Transverse colon (tissue), 4 donors: ENCODE measurements around the gene RNF212. TPM values are rescaled to one million over a fixed set of nuclear protein-coding genes. Genes with fewer than 3 reads are reported as not detected.

Experiments used
- DNase-seq: peaks from one replicate; pipeline ENCODE4 v3.0.0-alpha.2; 2019
- H3K27ac ChIP-seq, 4 donors: fragments of 200-600 bp; sonication (generic); 2 replicates each; pipeline ENCODE4 v1.5.1; 2016 to 2018; ENCODE audit warnings: inconsistent platforms in 4 of 4
- H3K27me3 ChIP-seq: fragments of 200-600 bp; sonication (generic); 2 replicates; pipeline ENCODE4 v1.5.1; 2017; ENCODE audit warnings: inconsistent platforms
- H3K36me3 ChIP-seq, 4 donors: fragments of 200-600 bp; sonication (generic); 2 replicates each; pipeline ENCODE4 v1.5.1; 2017 to 2019; ENCODE audit warnings: inconsistent platforms in 4 of 4
- H3K4me1 ChIP-seq, 4 donors: fragments of 200-600 bp; sonication (generic); 2 replicates each; pipeline ENCODE4 v1.5.1; 2017 to 2020; ENCODE audit warnings: inconsistent platforms in 4 of 4
- H3K4me3 ChIP-seq, 4 donors: fragments of 200-600 bp; sonication (generic); 1 replicate in 1 of 4; 2 replicates in 3 of 4; pipeline versions ENCODE4 v1.5.1 to v1.6.1; 2017 to 2019; ENCODE audit warnings: inconsistent platforms in 4 of 4
- H3K9me3 ChIP-seq, 2 donors: fragments of 200-600 bp; sonication (generic); 2 replicates each; pipeline ENCODE4 v1.5.1; 2017 to 2019; ENCODE audit warnings: inconsistent platforms in 2 of 2
- EP300 ChIP-seq: sonication (generic); formaldehyde crosslinking; IDR thresholded peaks from one replicate; pipeline ENCODE4 v1.6.1; 2017; ENCODE audit warnings: antibody characterized with exemption, low read depth
- POLR2A ChIP-seq: fragments of 450-650 bp; IDR thresholded peaks from one replicate; pipeline ENCODE4 v1.6.1; 2016; ENCODE audit warnings: antibody characterized with exemption, mild to moderate bottlenecking, moderate library complexity
- POLR2AphosphoS5 ChIP-seq, 3 donors: sonication (generic); formaldehyde crosslinking; IDR thresholded peaks; one replicate each; pipeline ENCODE4 v1.6.1; 2016; ENCODE audit warnings: antibody characterized with exemption in 3 of 3
- WGBS, 2 donors: methylation state at CpG; one replicate each; pipeline ENCODE4 v1.1.5; 2018; ENCODE audit warnings: low coverage in 1 of 2; 5-methylcytosine and 5-hydroxymethylcytosine counted together
- in situ Hi-C, 4 donors: fragments of 200-750 bp; cut with MboI; loops; one replicate each; pipeline versions ENCODE4 v1.15.0 to v1.15.1; 2017; ENCODE audit warnings: low sequenced_read_pairs in 3 of 4, low pct_ligation_motif_present in 1 of 4, low pct_unique_long_range_greater_than_20kb in 1 of 4
- intact Hi-C: fragments of 100-400 bp; cut with DNase I; formaldehyde crosslinking; loops from one replicate; pipeline ENCODE4 v1.15.1; 2023; ENCODE audit warnings: low total_unique reads
- total RNA-seq, 4 donors: library from RNA; depleted of rRNA; stranded (reverse); fragments of >200 nt; gene quantifications; one replicate each; pipeline ENCODE4 v1.1.0, GENCODE V29; 2016
- TF ChIP-seq, protein P1 (sequence below), 5 experiments: fragments of 200-600 bp in 3 of 5; fragments of 450-650 bp in 2 of 5; sonication (generic) in 3 of 5; IDR thresholded peaks; 1 replicate in 2 of 5; 2 replicates in 3 of 5; pipeline ENCODE4 v1.5.1; 2016 to 2017; ENCODE audit warnings: antibody characterized with exemption in 5 of 5, inconsistent platforms in 3 of 5, mild to moderate bottlenecking in 2 of 5, moderate library complexity in 1 of 5

Gene RNF212
- total RNA-seq, 4 donors from 2014 or later, result 2.5 to 9.1 TPM; not detected in 2

DNA sequence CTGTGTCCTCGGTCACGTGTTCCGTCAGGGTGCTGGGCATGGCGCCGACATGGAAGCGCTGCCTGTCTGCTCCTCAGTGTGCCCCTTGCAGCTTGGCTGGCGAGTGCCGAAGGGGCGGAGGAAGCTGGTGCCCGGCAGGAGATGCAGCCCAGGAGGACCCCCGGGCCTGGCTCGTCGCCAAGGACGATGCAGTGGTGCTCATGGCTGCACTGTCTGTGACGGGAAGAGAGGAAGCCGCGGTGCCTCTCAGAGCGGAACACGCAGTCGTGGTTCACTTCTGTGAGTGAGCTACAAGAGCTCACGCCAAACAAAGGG, 63.8 kb downstream of the RNF212 start:
- Histone ChIP-seq H3K27me3 (peaks cover 50% of the 10 kb centered on the region), H3K4me1 (peaks cover 3 to 31% (median 21%) of the 10 kb centered on the region in 4 donors), H3K36me3 (no peaks in the 10 kb centered on the region), H3K4me3 (no peak overlapping the region), H3K27ac (no peak overlapping the region), H3K9me3 (no peaks in the 10 kb centered on the region)
- in situ Hi-C loops, result no loop called here
- TF ChIP-seq, protein P1, sequence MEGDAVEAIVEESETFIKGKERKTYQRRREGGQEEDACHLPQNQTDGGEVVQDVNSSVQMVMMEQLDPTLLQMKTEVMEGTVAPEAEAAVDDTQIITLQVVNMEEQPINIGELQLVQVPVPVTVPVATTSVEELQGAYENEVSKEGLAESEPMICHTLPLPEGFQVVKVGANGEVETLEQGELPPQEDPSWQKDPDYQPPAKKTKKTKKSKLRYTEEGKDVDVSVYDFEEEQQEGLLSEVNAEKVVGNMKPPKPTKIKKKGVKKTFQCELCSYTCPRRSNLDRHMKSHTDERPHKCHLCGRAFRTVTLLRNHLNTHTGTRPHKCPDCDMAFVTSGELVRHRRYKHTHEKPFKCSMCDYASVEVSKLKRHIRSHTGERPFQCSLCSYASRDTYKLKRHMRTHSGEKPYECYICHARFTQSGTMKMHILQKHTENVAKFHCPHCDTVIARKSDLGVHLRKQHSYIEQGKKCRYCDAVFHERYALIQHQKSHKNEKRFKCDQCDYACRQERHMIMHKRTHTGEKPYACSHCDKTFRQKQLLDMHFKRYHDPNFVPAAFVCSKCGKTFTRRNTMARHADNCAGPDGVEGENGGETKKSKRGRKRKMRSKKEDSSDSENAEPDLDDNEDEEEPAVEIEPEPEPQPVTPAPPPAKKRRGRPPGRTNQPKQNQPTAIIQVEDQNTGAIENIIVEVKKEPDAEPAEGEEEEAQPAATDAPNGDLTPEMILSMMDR (IDR thresholded peaks at IDR 0.05), result no peak
- TF ChIP-seq EP300 (no peak), POLR2AphosphoS5 (IDR thresholded peaks at IDR 0.05) (no peak), POLR2A (no peak)
- WGBS, 2 donors, result 60 to 72% methylated on average over 2 to 18 of the region's 21 CpGs
- intact Hi-C loops, result loop anchor here (2.0 kb wide), 1 partner anchor 61 kb away; no protein-coding TSS in a partner anchor
- DNase-seq, result peak; percentile 7

DNA sequence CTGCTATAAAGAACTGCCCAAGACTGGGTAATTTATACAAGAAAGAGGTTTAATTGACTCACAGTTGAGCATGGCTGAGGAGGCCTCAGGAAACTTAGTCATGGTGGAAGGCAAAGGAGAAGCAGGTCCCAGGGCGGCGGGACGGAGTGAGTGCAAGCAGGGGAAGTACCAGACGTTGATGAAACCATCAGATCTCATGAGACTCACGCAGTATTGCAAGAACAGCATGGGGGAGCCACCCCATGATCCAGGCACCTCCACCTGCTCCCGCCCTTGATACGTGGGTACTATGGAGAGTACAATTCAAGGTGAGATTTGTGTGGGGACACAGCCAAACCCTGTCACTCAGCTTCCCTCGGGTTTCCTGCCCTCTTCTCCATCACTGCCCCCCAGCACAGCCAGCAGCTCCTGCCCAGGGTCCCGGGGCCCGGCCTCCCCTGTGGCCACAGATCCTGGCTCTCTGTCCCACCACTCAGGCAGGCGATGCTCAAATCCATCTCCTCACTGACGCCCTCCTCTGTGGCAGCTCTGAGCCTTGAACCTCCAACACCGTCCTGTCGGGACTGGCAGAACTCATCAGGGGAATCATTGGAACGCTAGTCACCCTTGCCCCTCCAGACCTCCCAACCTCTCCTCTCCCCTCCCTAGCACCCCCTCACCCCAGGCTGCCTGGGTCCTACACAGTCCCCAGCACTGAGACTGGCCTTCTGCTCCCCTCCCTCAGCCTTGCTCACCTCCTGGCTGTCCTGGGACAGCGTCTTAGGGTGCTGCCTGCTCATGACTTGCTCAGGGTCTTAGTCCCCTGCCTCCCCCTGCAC, 64.4 kb downstream of the RNF212 start:
- H3K9me3 ChIP-seq, result no peaks in the 10 kb centered on the region
- no peak overlapping the region for H3K4me3 ChIP-seq
- in situ Hi-C loops, result no loop called here
- no peak for DNase-seq
- intact Hi-C loops, result loop anchor here (2.0 kb wide), 1 partner anchor 60 kb away; no protein-coding TSS in a partner anchor
- no peak for TF ChIP-seq POLR2A
- TF ChIP-seq, protein P1 (IDR thresholded peaks at IDR 0.05), result no peak
- TF ChIP-seq POLR2AphosphoS5 (IDR thresholded peaks at IDR 0.05), result no peak
- TF ChIP-seq EP300, result no peak
- H3K36me3 ChIP-seq, result no peaks in the 10 kb centered on the region
- peaks cover 55% of the 10 kb centered on the region for H3K27me3 ChIP-seq
- peaks cover 3 to 37% (median 25%) of the 10 kb centered on the region in 4 donors for H3K4me1 ChIP-seq
- 35 to 77% methylated on average over 4 to 16 of the region's 16 CpGs for WGBS, 2 donors
- no peak overlapping the region for H3K27ac ChIP-seq

DNA sequence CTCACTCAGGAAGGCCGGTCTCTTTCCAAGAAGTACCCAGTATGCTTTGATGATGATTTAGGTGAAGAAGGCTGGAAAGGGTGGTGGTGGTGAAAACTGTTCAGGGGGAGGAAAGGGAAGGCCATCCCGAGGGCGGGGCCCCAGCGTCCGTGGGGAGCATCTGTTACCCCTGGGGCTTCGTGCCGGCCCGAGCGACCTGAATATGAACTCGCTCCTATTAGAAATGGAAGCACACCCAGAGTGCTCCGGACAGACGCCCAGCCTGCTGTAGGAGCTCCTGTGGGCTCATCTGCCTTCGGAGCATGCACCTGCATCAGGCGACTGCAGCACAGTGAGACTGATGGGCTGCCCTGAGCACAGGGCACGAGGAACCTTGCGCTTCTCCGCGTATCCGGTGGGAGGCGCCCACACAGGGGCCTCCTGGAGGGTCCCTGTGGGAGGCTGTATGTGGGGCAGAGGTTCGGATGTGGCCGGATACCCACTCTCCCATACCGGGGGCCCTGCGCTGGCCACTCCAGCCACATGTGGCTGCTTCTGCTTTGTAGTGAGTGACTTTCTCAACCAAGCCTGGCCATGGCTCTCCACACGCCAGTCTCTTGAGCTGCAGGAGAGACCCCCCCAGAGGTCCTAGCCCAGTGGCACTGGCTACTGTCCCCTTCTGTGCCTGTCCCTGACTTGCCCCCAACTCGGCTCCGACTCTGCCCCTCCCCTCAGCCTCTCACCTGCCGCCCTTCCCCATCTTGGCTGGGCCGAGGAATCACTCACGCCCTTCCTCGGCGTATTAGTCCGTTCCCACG, 65.2 kb downstream of the RNF212 start:
- Histone ChIP-seq H3K27ac (peak overlapping the region in 1 of 4 donors; percentile 67), H3K27me3 (peaks cover 59% of the 10 kb centered on the region), H3K36me3 (no peaks in the 10 kb centered on the region), H3K4me1 (peaks cover 3 to 39% (median 32%) of the 10 kb centered on the region in 4 donors), H3K4me3 (peak overlapping the region in 1 of 4 donors; percentile 34), H3K9me3 (no peaks in the 10 kb centered on the region)
- TF ChIP-seq, protein P1 (IDR thresholded peaks at IDR 0.05), result no peak
- no peak for TF ChIP-seq POLR2A
- intact Hi-C loops, result loop anchor here (2.0 kb wide), 1 partner anchor 59 kb away; no protein-coding TSS in a partner anchor
- DNase-seq, result peak; percentile 8
- 47 to 67% methylated on average over 3 to 34 of the region's 34 CpGs for WGBS, 2 donors
- in situ Hi-C loops, result no loop called here
